Hepatocyte (in vitro differentiated cells): ENCODE data around the gene KRTAP2-2. TPM values are rescaled to one million over a fixed set of nuclear protein-coding genes. Genes with fewer than 3 reads are reported as not detected.

Experiments used
- DNase-seq: peaks from one replicate; pipeline ENCODE4 v3.0.0-alpha.2; 2016; ENCODE audit warnings: low spot score
- H2AFZ ChIP-seq: fragments of 200-600 bp; sonication (generic); 2 replicates; pipeline ENCODE4 v1.6.0; 2016; ENCODE audit warnings: antibody characterized with exemption, mild to moderate bottlenecking
- H3K27ac ChIP-seq: fragments of 200-600 bp; sonication (generic); 2 replicates; pipeline ENCODE4 v1.5.1; 2016; ENCODE audit warnings: mild to moderate bottlenecking
- H3K27me3 ChIP-seq: fragments of 200-600 bp; sonication (generic); 2 replicates; pipeline ENCODE4 v1.6.1; 2016
- H3K36me3 ChIP-seq: fragments of 200-600 bp; sonication (generic); replicated peaks from 2 replicates; pipeline ENCODE4 v1.5.1; 2016; ENCODE audit warnings: low read depth; ENCODE audit not compliant: insufficient read depth
- H3K4me1 ChIP-seq: fragments of 200-600 bp; sonication (generic); 2 replicates; pipeline ENCODE4 v1.5.1; 2016; ENCODE audit warnings: mild to moderate bottlenecking, moderate library complexity; ENCODE audit not compliant: insufficient read depth
- H3K4me2 ChIP-seq: fragments of 200-600 bp; sonication (generic); 2 replicates; pipeline ENCODE4 v1.6.0; 2016
- H3K4me3 ChIP-seq: fragments of 200-600 bp; sonication (generic); 2 replicates; pipeline ENCODE4 v1.5.1; 2016; ENCODE audit warnings: mild to moderate bottlenecking
- H3K79me2 ChIP-seq: fragments of 200-600 bp; sonication (generic); 2 replicates; pipeline ENCODE4 v1.6.0; 2017; ENCODE audit warnings: mild to moderate bottlenecking
- H3K9me2 ChIP-seq: fragments of 200-600 bp; sonication (generic); replicated peaks from 2 replicates; pipeline ENCODE4 v1.6.0; 2017; ENCODE audit warnings: mild to moderate bottlenecking; ENCODE audit not compliant: insufficient read depth
- H3K9me3 ChIP-seq: fragments of 200-600 bp; sonication (generic); 2 replicates; pipeline ENCODE4 v1.5.1; 2016; ENCODE audit warnings: low read depth, mild to moderate bottlenecking
- H4K20me1 ChIP-seq: fragments of 200-600 bp; sonication (generic); 2 replicates; pipeline ENCODE4 v1.6.0; 2016; ENCODE audit warnings: mild to moderate bottlenecking; ENCODE audit not compliant: insufficient read depth, poor library complexity, severe bottlenecking
- EZH2 ChIP-seq: fragments of 200-600 bp; sonication (generic); IDR thresholded peaks from 2 replicates; pipeline ENCODE4 v1.6.1; 2016; ENCODE audit warnings: antibody characterized with exemption, mild to moderate bottlenecking, borderline replicate concordance
- EZH2phosphoT487 ChIP-seq: fragments of 200-600 bp; sonication (generic); IDR thresholded peaks from one replicate; pipeline ENCODE4 v1.6.1; 2018; ENCODE audit warnings: antibody characterized with exemption, mild to moderate bottlenecking, low read depth, moderate library complexity; ENCODE audit not compliant: unreplicated experiment, severe bottlenecking
- WGBS: methylation state at CpG from one replicate; pipeline ENCODE4 v1.1.6; 2016; ENCODE audit warnings: low lambda C conversion rate; ENCODE audit errors: missing lambda C conversion rate; 5-methylcytosine and 5-hydroxymethylcytosine counted together
- polyA plus RNA-seq: library from polyadenylated mRNA; unstranded; fragments of >200 nt; fragmentation: Nextera tagmentation; extraction: Ambion mirVana; gene quantifications from 2 replicates; pipeline ENCODE4 v1.2.1, GENCODE V29; 2016
- total RNA-seq: library from RNA; depleted of rRNA; stranded (reverse); fragments of >200 nt; gene quantifications from 2 replicates; pipeline ENCODE4 v1.2.3, GENCODE V29; 2014
- TF ChIP-seq, protein P1 (sequence below): fragments of 200-600 bp; sonication (generic); IDR thresholded peaks from 2 replicates; pipeline ENCODE4 v1.5.1; 2016; ENCODE audit warnings: antibody characterized with exemption, mild to moderate bottlenecking; ENCODE audit not compliant: poor library complexity

The KRTAP2-2 gene
- total and polyA plus RNA-seq, 2 experiments from 2014 or later, result not detected

DNA sequence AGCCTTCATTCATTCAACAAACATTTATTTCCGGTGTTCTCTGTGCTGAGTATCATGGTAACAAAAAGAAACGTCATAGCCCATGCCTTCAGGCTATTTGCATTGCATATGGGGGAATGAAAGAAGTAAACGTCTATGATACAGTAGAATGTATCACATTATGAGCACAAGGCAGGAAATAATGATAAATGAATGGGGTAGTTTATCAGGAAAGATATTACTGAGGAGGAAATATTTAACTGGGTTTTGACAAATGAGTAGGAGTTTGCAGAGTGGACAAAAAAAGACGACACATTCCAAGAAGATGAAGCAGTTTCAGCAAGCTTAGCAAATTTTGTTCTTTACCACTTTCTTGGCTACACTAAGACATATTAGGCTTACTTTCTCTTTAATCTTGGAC is 27.6 kb upstream of the KRTAP2-2 start:
- H3K27ac ChIP-seq, result no peak overlapping the region
- 65% methylated on average over 4 of the region's 4 CpGs for WGBS
- no peaks in the 10 kb centered on the region for H3K79me2 ChIP-seq
- H3K9me3 ChIP-seq, result no peaks in the 10 kb centered on the region
- no peaks in the 10 kb centered on the region for H3K9me2 ChIP-seq
- no peak overlapping the region for H2AFZ ChIP-seq
- no peaks in the 10 kb centered on the region for H4K20me1 ChIP-seq
- H3K4me1 ChIP-seq, result no peaks in the 10 kb centered on the region
- DNase-seq, result no peak
- no peak overlapping the region for H3K4me2 ChIP-seq
- H3K4me3 ChIP-seq, result no peak overlapping the region
- H3K27me3 ChIP-seq, result peaks cover 6% of the 10 kb centered on the region
- TF ChIP-seq EZH2phosphoT487, result no peak
- TF ChIP-seq EZH2, result no peak
- TF ChIP-seq, protein P1, sequence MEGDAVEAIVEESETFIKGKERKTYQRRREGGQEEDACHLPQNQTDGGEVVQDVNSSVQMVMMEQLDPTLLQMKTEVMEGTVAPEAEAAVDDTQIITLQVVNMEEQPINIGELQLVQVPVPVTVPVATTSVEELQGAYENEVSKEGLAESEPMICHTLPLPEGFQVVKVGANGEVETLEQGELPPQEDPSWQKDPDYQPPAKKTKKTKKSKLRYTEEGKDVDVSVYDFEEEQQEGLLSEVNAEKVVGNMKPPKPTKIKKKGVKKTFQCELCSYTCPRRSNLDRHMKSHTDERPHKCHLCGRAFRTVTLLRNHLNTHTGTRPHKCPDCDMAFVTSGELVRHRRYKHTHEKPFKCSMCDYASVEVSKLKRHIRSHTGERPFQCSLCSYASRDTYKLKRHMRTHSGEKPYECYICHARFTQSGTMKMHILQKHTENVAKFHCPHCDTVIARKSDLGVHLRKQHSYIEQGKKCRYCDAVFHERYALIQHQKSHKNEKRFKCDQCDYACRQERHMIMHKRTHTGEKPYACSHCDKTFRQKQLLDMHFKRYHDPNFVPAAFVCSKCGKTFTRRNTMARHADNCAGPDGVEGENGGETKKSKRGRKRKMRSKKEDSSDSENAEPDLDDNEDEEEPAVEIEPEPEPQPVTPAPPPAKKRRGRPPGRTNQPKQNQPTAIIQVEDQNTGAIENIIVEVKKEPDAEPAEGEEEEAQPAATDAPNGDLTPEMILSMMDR, result no peak
- no peaks in the 10 kb centered on the region for H3K36me3 ChIP-seq

DNA sequence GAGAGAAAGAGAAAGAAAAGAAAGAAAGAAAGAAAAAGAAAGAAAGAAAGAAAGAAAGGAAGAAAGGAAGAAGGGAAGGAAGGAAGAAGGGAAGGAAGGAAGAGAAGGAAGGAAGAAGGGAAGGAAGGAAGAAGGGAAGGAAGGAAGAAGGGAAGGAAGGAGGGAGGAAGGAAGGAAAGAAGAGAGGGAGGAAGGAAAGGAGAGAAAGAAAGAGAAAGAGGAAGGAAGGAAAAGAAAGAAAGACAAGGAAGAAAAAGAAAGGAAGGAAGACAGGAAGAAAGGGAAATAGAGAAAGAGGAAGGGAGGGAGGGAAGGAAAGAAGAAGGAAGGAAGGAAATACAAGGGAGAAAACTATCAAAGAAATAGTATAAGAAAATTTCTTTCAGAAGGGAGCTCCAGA is 21.8 kb upstream of the KRTAP2-2 start:
- Histone ChIP-seq H3K4me2 (no peak overlapping the region), H3K4me3 (no peak overlapping the region), H3K9me3 (no peaks in the 10 kb centered on the region), H3K9me2 (no peaks in the 10 kb centered on the region), H2AFZ (no peak overlapping the region), H4K20me1 (no peaks in the 10 kb centered on the region), H3K36me3 (no peaks in the 10 kb centered on the region), H3K4me1 (no peaks in the 10 kb centered on the region), H3K79me2 (no peaks in the 10 kb centered on the region), H3K27me3 (peaks cover 15% of the 10 kb centered on the region), H3K27ac (no peak overlapping the region)
- DNase-seq, result no peak
- TF ChIP-seq EZH2 (no peak), EZH2phosphoT487 (no peak)
- TF ChIP-seq, protein P1, result no peak

DNA sequence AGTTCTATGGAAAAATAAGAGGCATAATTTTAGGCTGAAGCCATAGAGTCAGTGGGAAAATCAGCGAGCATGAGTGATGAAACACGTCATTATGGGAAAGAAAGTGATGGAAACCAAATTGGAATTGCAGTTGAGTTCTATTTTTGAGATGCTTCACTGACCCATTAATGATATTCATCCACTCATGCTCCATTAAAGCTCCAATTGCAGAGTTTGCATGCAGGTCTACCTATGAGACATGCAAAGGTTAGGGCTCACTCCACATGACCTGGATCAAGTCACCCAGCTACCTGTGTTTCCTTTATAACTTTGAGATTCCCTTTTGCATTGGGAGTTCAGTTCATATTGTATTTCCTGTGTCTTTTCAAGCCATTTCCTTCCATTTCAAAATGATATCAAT is 18.6 kb upstream of the KRTAP2-2 start:
- TF ChIP-seq, protein P1, result no peak
- TF ChIP-seq EZH2, result no peak
- no peak for TF ChIP-seq EZH2phosphoT487

More for the DNA sequence above, 18.6 kb upstream of the KRTAP2-2 start:
- peaks cover 15% of the 10 kb centered on the region for H3K27me3 ChIP-seq
- 98% methylated on average over 2 of the region's 2 CpGs for WGBS
- H3K9me2 ChIP-seq, result no peaks in the 10 kb centered on the region
- H3K4me2 ChIP-seq, result no peak overlapping the region
- no peak for DNase-seq
- H3K9me3 ChIP-seq, result no peaks in the 10 kb centered on the region
- H3K4me1 ChIP-seq, result no peaks in the 10 kb centered on the region
- H3K36me3 ChIP-seq, result no peaks in the 10 kb centered on the region
- H2AFZ ChIP-seq, result no peak overlapping the region
- no peaks in the 10 kb centered on the region for H4K20me1 ChIP-seq
- H3K27ac ChIP-seq, result no peak overlapping the region
- H3K4me3 ChIP-seq, result no peak overlapping the region
- H3K79me2 ChIP-seq, result no peaks in the 10 kb centered on the region
